ENCODE measurements around the gene PPM1E. TPM values are rescaled to one million over a fixed set of nuclear protein-coding genes. Genes with fewer than 3 reads are reported as not detected.
"Not testable (repeated sequence)": the region's sequence is repeated elsewhere in the genome, so short reads cannot be mapped to it uniquely, and the experiment has no call there.

PPM1E gene
- polyA plus RNA-seq, 3 donors = not detected

DNA sequence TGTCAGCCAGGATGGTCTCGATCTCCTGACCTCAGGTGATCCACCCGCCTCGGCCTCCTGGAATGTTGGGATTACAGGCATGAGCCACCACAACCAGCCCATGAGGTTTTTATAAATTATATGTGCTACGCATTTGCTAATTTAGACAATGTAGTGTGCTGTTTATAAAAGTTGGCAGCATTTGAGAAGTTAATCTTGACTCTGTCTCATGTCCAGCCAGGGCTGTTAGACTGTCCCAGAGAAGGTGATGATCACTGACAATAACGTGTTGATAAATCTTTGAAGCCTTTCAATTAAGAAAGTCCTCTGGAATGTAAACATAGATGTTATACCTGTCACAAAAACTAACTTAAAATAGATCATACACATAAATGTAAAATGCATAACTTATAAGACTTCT, 82.0 kb downstream of the PPM1E start:
- Histone ChIP-seq H3K27ac (ENCODE audit: low read depth in 1 of 2, low read length in 2 of 2) (no peak overlapping the region), H3K36me3 (replicated peaks in 1 of 2; ENCODE audit: control insufficient read depth in 1 of 2, insufficient read depth in 2 of 2, low read length in 2 of 2) (no peaks in the 10 kb centered on the region), H3K4me2 (replicated peaks; ENCODE audit: extremely low read depth, low read length, poor library complexity, severe bottlenecking) (no peak overlapping the region), H3K79me2 (ENCODE audit: insufficient read depth, low read length) (no peaks in the 10 kb centered on the region), H3K4me1 (ENCODE audit: control insufficient read depth in 1 of 2, insufficient read depth in 2 of 2, low read length in 2 of 2) (no peaks in the 10 kb centered on the region), H3K9me3 (replicated peaks in 1 of 2; ENCODE audit: control insufficient read depth in 1 of 2, insufficient read depth in 1 of 2, low read length in 2 of 2) (no peaks in the 10 kb centered on the region), H3K4me3 (replicated peaks in 1 of 3; ENCODE audit: low read depth in 2 of 3, low read length in 3 of 3) (no peak overlapping the region), H2AFZ (ENCODE audit: insufficient read depth, low read depth, low read length, poor library complexity, severe bottlenecking) (no peak overlapping the region), H3K9ac (ENCODE audit: insufficient read depth, low read length, poor library complexity, severe bottlenecking) (no peak overlapping the region), H3K27me3 (ENCODE audit: control insufficient read depth in 2 of 2, insufficient read depth in 2 of 2, low read length in 2 of 2) (peaks cover 2% of the 10 kb centered on the region in 2 donors), H4K20me1 (ENCODE audit: insufficient read depth, low read length) (no peaks in the 10 kb centered on the region)
- Mint-ChIP-seq H3K9me3 (peaks cover 0 to 5% (median under 1%) of the 10 kb centered on the region in 7 donors), H3K36me3 (no peaks in the 10 kb centered on the region), H3K4me1 (no peaks in the 10 kb centered on the region), H3K27ac (no peak overlapping the region), H3K27me3 (ENCODE audit: low read depth in 3 of 3) (peaks cover 1 to 13% (median 9%) of the 10 kb centered on the region in 3 donors), H3K4me3 (no peak overlapping the region)
- DNase-seq = no peak
- intact Hi-C loops (cut with micrococcal nuclease) = no loop called here
- TF ChIP-seq CTCF (IDR thresholded peaks at IDR 0.05) = no peak
- WGBS (ENCODE audit: insufficient coverage) = 100% methylated on average over 2 of the region's 5 CpGs

DNA sequence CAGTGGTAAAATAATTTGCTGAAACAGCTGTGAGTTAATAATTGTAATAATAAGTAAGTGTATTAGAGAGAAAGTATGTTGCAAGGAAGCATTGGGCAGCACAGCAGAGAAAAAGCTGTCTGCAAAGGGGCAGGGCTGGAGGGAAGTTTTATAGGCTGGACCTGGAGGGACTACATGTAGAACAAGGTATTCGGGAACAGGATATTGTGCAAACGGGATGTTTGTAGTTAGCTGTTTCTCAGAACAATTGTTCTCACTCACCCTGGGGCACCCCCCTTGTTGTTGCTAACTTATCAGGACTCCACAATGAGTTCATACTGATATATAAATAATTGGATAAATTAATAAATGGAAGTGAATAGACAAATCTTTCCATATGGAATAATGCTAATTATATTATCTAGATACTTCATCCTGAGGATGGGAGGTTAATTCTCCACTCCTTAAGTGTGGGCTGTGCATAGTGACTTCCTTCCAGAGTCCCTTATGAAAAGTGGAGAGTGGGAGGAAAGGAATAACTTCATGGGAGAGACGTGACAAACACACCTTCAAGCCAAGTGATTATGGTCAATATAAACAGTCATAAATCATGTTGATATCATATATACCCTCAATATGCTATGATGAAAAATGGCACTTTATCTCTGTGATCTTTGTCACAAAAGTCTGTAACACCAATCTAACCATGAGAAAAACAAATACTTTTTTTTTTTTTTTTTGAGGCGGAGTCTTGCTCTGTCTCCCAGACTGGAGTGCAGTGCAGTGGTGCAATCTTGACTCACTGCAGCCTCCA, 85.4 kb downstream of the PPM1E start:
- H3K27me3 ChIP-seq (ENCODE audit: control insufficient read depth in 2 of 2, insufficient read depth in 2 of 2, low read length in 2 of 2) = peaks cover 0 to 2% of the 10 kb centered on the region in 2 donors
- no peak overlapping the region for H3K4me3 ChIP-seq (replicated peaks in 1 of 3; ENCODE audit: low read depth in 2 of 3, low read length in 3 of 3)
- no peaks in the 10 kb centered on the region for H3K4me1 ChIP-seq (ENCODE audit: control insufficient read depth in 1 of 2, insufficient read depth in 2 of 2, low read length in 2 of 2)
- no peak overlapping the region for H3K9ac ChIP-seq (ENCODE audit: insufficient read depth, low read length, poor library complexity, severe bottlenecking)
- Mint-ChIP-seq H3K9me3 (peaks cover 0 to 5% (median 0%) of the 10 kb centered on the region in 7 donors), H3K4me1 (no peaks in the 10 kb centered on the region), H3K4me3 (no peak overlapping the region), H3K27me3 (ENCODE audit: low read depth in 3 of 3) (peaks cover 0 to 11% (median 8%) of the 10 kb centered on the region in 3 donors), H3K36me3 (no peaks in the 10 kb centered on the region), H3K27ac (peak overlapping the region in 1 of 7 donors; percentile 7)
- H3K4me2 ChIP-seq (replicated peaks; ENCODE audit: extremely low read depth, low read length, poor library complexity, severe bottlenecking) = no peak overlapping the region
- no peaks in the 10 kb centered on the region for H3K36me3 ChIP-seq (replicated peaks in 1 of 2; ENCODE audit: control insufficient read depth in 1 of 2, insufficient read depth in 2 of 2, low read length in 2 of 2)
- no CpG with 5 or more reads among the region's 4 CpGs for WGBS (ENCODE audit: insufficient coverage)
- intact Hi-C loops (cut with micrococcal nuclease) = no loop called here
- DNase-seq = no peak
- no peak overlapping the region for H3K27ac ChIP-seq (ENCODE audit: low read depth in 1 of 2, low read length in 2 of 2)
- no peaks in the 10 kb centered on the region for H3K9me3 ChIP-seq (replicated peaks in 1 of 2; ENCODE audit: control insufficient read depth in 1 of 2, insufficient read depth in 1 of 2, low read length in 2 of 2)
- no peak overlapping the region for H2AFZ ChIP-seq (ENCODE audit: insufficient read depth, low read depth, low read length, poor library complexity, severe bottlenecking)
- no peaks in the 10 kb centered on the region for H4K20me1 ChIP-seq (ENCODE audit: insufficient read depth, low read length)
- no peaks in the 10 kb centered on the region for H3K79me2 ChIP-seq (ENCODE audit: insufficient read depth, low read length)
- no peak for TF ChIP-seq CTCF (IDR thresholded peaks at IDR 0.05)

DNA sequence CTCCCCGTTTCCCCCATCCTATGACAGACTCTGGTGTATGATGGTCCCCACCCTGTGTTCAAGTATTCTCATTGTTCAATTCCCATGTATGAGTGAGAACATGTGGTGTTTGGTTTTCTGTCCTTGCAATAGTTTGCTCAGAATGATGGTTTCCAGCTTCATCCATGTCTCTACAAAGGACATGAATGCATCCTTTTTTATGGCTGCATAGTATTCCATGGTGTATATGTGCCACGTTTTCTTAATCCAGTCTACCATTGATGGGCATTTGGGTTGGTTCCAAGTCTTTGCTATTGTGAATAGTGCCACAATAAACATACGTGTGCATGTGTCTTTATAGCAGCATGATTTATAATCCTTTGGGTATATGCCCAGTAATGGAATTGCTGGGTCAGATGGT, 90.8 kb downstream of the PPM1E start:
- DNase-seq; H3K36me3 ChIP-seq (replicated peaks in 1 of 2; ENCODE audit: control insufficient read depth in 1 of 2, insufficient read depth in 2 of 2, low read length in 2 of 2); H3K4me1 Mint-ChIP-seq; H3K27ac ChIP-seq (ENCODE audit: low read depth in 1 of 2, low read length in 2 of 2); H3K27me3 ChIP-seq (ENCODE audit: control insufficient read depth in 2 of 2, insufficient read depth in 2 of 2, low read length in 2 of 2); intact Hi-C loops (cut with micrococcal nuclease); H3K9me3 ChIP-seq (replicated peaks in 1 of 2; ENCODE audit: control insufficient read depth in 1 of 2, insufficient read depth in 1 of 2, low read length in 2 of 2); H3K4me2 ChIP-seq (replicated peaks; ENCODE audit: extremely low read depth, low read length, poor library complexity, severe bottlenecking); H3K4me3 Mint-ChIP-seq; H3K9ac ChIP-seq (ENCODE audit: insufficient read depth, low read length, poor library complexity, severe bottlenecking); H3K79me2 ChIP-seq (ENCODE audit: insufficient read depth, low read length); H3K4me1 ChIP-seq (ENCODE audit: control insufficient read depth in 1 of 2, insufficient read depth in 2 of 2, low read length in 2 of 2); H3K27ac Mint-ChIP-seq; H3K4me3 ChIP-seq (replicated peaks in 1 of 3; ENCODE audit: low read depth in 2 of 3, low read length in 3 of 3); H3K36me3 Mint-ChIP-seq; H2AFZ ChIP-seq (ENCODE audit: insufficient read depth, low read depth, low read length, poor library complexity, severe bottlenecking); H4K20me1 ChIP-seq (ENCODE audit: insufficient read depth, low read length): not testable (repeated sequence)
- H3K27me3 Mint-ChIP-seq (ENCODE audit: low read depth in 3 of 3) = peaks cover 5 to 15% (median 7%) of the 10 kb centered on the region in 3 donors
- no CpG with 5 or more reads among the region's 3 CpGs for WGBS (ENCODE audit: insufficient coverage)
- H3K9me3 Mint-ChIP-seq = peaks cover 3 to 29% (median 8%) of the 10 kb centered on the region in 7 donors

Measured in CD14-positive monocyte (primary cell).